SJSA1 (cell line): ENCODE measurements around the gene EHD1. TPM values are rescaled to one million over a fixed set of nuclear protein-coding genes. Genes with fewer than 3 reads are reported as not detected.

Experiments
- DNase-seq, 2 experiments: peaks; one replicate each; pipeline ENCODE4 v3.0.0-alpha.2; 2015 to 2020; ENCODE audit warnings: low spot score in 2 of 2, low read depth in 1 of 2
- H3K27ac ChIP-seq: fragments of 250-450 bp; sonication (Bioruptor Pico); 2 replicates; pipeline ENCODE4 v1.5.1; 2020; ENCODE audit warnings: mild to moderate bottlenecking, moderate library complexity
- H3K27me3 ChIP-seq: fragments of 250-450 bp; sonication (Bioruptor Pico); replicated peaks from 2 replicates; pipeline ENCODE4 v1.5.1; 2020; ENCODE audit warnings: mild to moderate bottlenecking, moderate library complexity
- H3K36me3 ChIP-seq: fragments of 250-450 bp; sonication (Bioruptor Pico); 2 replicates; pipeline ENCODE4 v1.5.1; 2020; ENCODE audit warnings: mild to moderate bottlenecking
- H3K4me1 ChIP-seq: fragments of 250-450 bp; sonication (Bioruptor Pico); replicated peaks from 2 replicates; pipeline ENCODE4 v1.6.1; 2021; ENCODE audit warnings: mild to moderate bottlenecking
- H3K4me3 ChIP-seq: fragments of 250-450 bp; sonication (Bioruptor Pico); 2 replicates; pipeline ENCODE4 v1.5.1; 2020; ENCODE audit warnings: mild to moderate bottlenecking
- H3K9me3 ChIP-seq: fragments of 250-450 bp; sonication (Bioruptor Pico); replicated peaks from 2 replicates; pipeline ENCODE4 v1.5.1; 2020; ENCODE audit warnings: mild to moderate bottlenecking
- total RNA-seq: library from RNA; depleted of rRNA; stranded (reverse); fragments of >200 nt; shearing (Covaris generic); gene quantifications from 2 replicates; pipeline ENCODE4 v1.2.3, GENCODE V29; 2014; rRNA removed

The EHD1 gene
- total RNA-seq, 1 experiment from 2014 or later: 85.7 TPM

- Histone ChIP-seq H3K36me3 (peaks cover 67% of the 10 kb centered on the region), H3K27ac (no peak overlapping the region; the same call in 1 of the 2 replicates), H3K4me3 (peak overlapping the region; percentile 49), H3K9me3 (0 out of 2 replicates have a peak, but pooled peaks cover 3% of the 10 kb centered on the region), H3K27me3 (no peaks in the 10 kb centered on the region), H3K4me1 (peaks cover 27% of the 10 kb centered on the region)
- no peak for DNase-seq
Measured at GRCh38 chr11:64803846-64804345, 74.5 kb downstream of the EHD1 start.

GRCh38 chr11:64803158-64803845 lies 75.1 kb downstream of the EHD1 start, which contains the start of gene MAP4K2:
Gene MAP4K2 (minus strand): TSS chr11:64803214. CDS start chr11:64803149, 65 bp downstream.
- peak within 1 kb of the TSS; percentile 38 for H3K27ac ChIP-seq
- H3K4me1 ChIP-seq: peaks cover 27% of the 10 kb centered on the region
- DNase-seq: peak; percentile 89 to 96
- peak within 1 kb of the TSS; percentile 49 for H3K4me3 ChIP-seq
- 0 out of 2 replicates have a peak, but pooled peaks cover 3% of the 10 kb centered on the region for H3K9me3 ChIP-seq
- peaks cover 70% of the 10 kb centered on the region for H3K36me3 ChIP-seq
- H3K27me3 ChIP-seq: no peaks in the 10 kb centered on the region

GRCh38 chr11:64802370-64803157 lies 75.9 kb downstream of the EHD1 start:
- H3K27me3 ChIP-seq: no peaks in the 10 kb centered on the region
- H3K4me3 ChIP-seq: peak overlapping the region; percentile 49
- H3K9me3 ChIP-seq: 0 out of 2 replicates have a peak, but pooled peaks cover 3% of the 10 kb centered on the region
- H3K36me3 ChIP-seq: peaks cover 67% of the 10 kb centered on the region
- DNase-seq: peak in 1 of 2 experiments; percentile 62
- H3K4me1 ChIP-seq: peaks cover 27% of the 10 kb centered on the region
- no peak overlapping the region for H3K27ac ChIP-seq

Other genes starting within 250 kb of the EHD1 start
- not detected in 2 replicates for gene NRXN2, start 155.4 kb downstream of the EHD1 start, total RNA-seq
- gene RASGRP2, start 134.5 kb downstream of the EHD1 start, total RNA-seq: 0.08 and 3.1 TPM in 2 replicates
- 0.45 TPM in 1 of 2 replicates, not detected in the other for gene PYGM, start 118.6 kb downstream of the EHD1 start, total RNA-seq
- gene SF1, start 100.1 kb downstream of the EHD1 start, total RNA-seq: 154 and 170 TPM in 2 replicates
- gene MAP4K2, start 75.4 kb downstream of the EHD1 start, total RNA-seq: 19.2 and 22.9 TPM in 2 replicates
- 13.8 and 22.0 TPM in 2 replicates for gene MEN1, start 68.1 kb downstream of the EHD1 start, total RNA-seq
- gene CDC42BPG, start 34.0 kb downstream of the EHD1 start, total RNA-seq: 0.03 TPM in 1 of 2 replicates, not detected in the other
- 22.5 and 23.2 TPM in 2 replicates for gene ATG2A, start 38.6 kb upstream of the EHD1 start, total RNA-seq
- 20.6 and 30.6 TPM in 2 replicates for gene PPP2R5B, start 46.1 kb upstream of the EHD1 start, total RNA-seq
- gene GPHA2, start 57.3 kb upstream of the EHD1 start, total RNA-seq: not detected in 2 replicates
- not detected in 2 replicates for gene MAJIN, start 93.5 kb upstream of the EHD1 start, total RNA-seq
- gene BATF2, start 118.3 kb upstream of the EHD1 start, total RNA-seq: not detected in 2 replicates
- gene ARL2, start 135.5 kb upstream of the EHD1 start, total RNA-seq: 155 and 222 TPM in 2 replicates
- 35.3 and 36.9 TPM in 2 replicates for gene SNX15, start 148.8 kb upstream of the EHD1 start, total RNA-seq
- 35.8 and 69.9 TPM in 2 replicates for gene SAC3D1, start 162.6 kb upstream of the EHD1 start, total RNA-seq
- not detected in 2 replicates for gene NAALADL1, start 179.9 kb upstream of the EHD1 start, total RNA-seq
- gene CDCA5, start 205.4 kb upstream of the EHD1 start, total RNA-seq: 90.2 and 124 TPM in 2 replicates
- 63.7 and 91.9 TPM in 2 replicates for gene ZFPL1, start 205.6 kb upstream of the EHD1 start, total RNA-seq
- 387 and 508 TPM in 2 replicates for gene VPS51, start 217.6 kb upstream of the EHD1 start, total RNA-seq
- gene TM7SF2, start 233.3 kb upstream of the EHD1 start, total RNA-seq: 1.5 and 2.4 TPM in 2 replicates
- gene ZNHIT2, start 239.1 kb upstream of the EHD1 start, total RNA-seq: 22.8 and 42.1 TPM in 2 replicates
- gene FAU, start 243.5 kb upstream of the EHD1 start, total RNA-seq: 672 and 1,078 TPM in 2 replicates
- gene MRPL49, start 243.7 kb upstream of the EHD1 start, total RNA-seq: 113 and 138 TPM in 2 replicates